ENCODE results near the gene ENO2.

- no peak for TF ChIP-seq CTCF (conservative IDR thresholded peaks at IDR 0.05; ENCODE audit: low read depth in 2 of 2)
- no peak for TF ChIP-seq REST (IDR thresholded peaks at IDR 0.05; ENCODE audit: unreplicated experiment)
- no peak for TF ChIP-seq POLR2AphosphoS5 (IDR thresholded peaks at IDR 0.05; ENCODE audit: low read depth)
- no peak for TF ChIP-seq CREB1 (CRISPR knock-in tag; IDR thresholded peaks at IDR 0.05; ENCODE audit: low read depth)
- no peak for TF ChIP-seq EZH2phosphoT487 (IDR thresholded peaks at IDR 0.05; ENCODE audit: unreplicated experiment)
- no peak for TF ChIP-seq EZH2 (IDR thresholded peaks at IDR 0.05; ENCODE audit: low read depth, unreplicated experiment)
- no peak for TF ChIP-seq STAT1 (IDR thresholded peaks at IDR 0.05; ENCODE audit: unreplicated experiment)
- TF ChIP-seq NANOG (IDR thresholded peaks at IDR 0.05; ENCODE audit: borderline replicate concordance) = no peak
- no peak for TF ChIP-seq ETS1 (IDR thresholded peaks at IDR 0.05)
- TF ChIP-seq ZNF331 (CRISPR knock-in tag; IDR thresholded peaks at IDR 0.05; ENCODE audit: low read depth) = no peak
- TF ChIP-seq JUNB (IDR thresholded peaks at IDR 0.05; ENCODE audit: unreplicated experiment) = no peak
- no peak for TF ChIP-seq ZNF114 (CRISPR knock-in tag; IDR thresholded peaks at IDR 0.05)
Measured at GRCh38 chr12:6936194-6936635, 21.8 kb downstream of the ENO2 start.

Data from GM23338 (cell line).